ENCODE results near the gene FKTN.

The FKTN gene

DNA sequence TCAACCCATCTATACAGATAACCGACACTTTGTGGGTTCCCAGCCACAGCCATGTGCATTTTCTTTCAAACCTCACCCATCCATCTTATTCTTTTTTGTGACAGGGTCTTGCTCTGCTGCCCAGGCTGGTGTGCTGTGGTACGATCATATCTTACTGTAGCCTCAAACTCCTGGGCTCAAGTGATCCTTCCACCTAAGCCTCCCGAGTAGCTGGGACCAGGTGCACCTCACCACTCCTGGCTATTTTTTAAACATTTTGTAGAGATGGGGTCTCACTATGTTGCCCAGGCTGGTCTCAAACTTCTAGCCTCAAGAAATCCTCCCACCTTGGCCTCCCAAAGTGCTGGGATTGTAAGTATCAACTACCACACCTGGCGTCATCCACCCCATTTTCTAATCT lies 129.0 kb downstream of the FKTN start:
- Histone ChIP-seq H3K9ac (no peak overlapping the region), H3K4me3 (IDR thresholded peaks at IDR 0.05; ENCODE audit: insufficient read depth, low read depth, low read length) (no peak overlapping the region), H3K4me1 (ENCODE audit: low read depth, poor library complexity, severe bottlenecking) (no peaks in the 10 kb centered on the region), H3K4me2 (no peak overlapping the region), H3K27me3 (ENCODE audit: insufficient read depth, low read depth) (no peaks in the 10 kb centered on the region), H4K20me1 (ENCODE audit: insufficient read depth) (no peaks in the 10 kb centered on the region), H2AFZ (ENCODE audit: low read depth) (no peak overlapping the region), H3K79me2 (ENCODE audit: insufficient read depth, low read depth) (no peaks in the 10 kb centered on the region), H3K36me3 (ENCODE audit: insufficient read depth) (no peaks in the 10 kb centered on the region), H3K27ac (no peak overlapping the region)
- TF ChIP-seq, protein P1, sequence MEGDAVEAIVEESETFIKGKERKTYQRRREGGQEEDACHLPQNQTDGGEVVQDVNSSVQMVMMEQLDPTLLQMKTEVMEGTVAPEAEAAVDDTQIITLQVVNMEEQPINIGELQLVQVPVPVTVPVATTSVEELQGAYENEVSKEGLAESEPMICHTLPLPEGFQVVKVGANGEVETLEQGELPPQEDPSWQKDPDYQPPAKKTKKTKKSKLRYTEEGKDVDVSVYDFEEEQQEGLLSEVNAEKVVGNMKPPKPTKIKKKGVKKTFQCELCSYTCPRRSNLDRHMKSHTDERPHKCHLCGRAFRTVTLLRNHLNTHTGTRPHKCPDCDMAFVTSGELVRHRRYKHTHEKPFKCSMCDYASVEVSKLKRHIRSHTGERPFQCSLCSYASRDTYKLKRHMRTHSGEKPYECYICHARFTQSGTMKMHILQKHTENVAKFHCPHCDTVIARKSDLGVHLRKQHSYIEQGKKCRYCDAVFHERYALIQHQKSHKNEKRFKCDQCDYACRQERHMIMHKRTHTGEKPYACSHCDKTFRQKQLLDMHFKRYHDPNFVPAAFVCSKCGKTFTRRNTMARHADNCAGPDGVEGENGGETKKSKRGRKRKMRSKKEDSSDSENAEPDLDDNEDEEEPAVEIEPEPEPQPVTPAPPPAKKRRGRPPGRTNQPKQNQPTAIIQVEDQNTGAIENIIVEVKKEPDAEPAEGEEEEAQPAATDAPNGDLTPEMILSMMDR (conservative IDR thresholded peaks at IDR 0.05; ENCODE audit: low read depth, low read length), result no peak

Measured in KMS-11 (cell line).